T47D (cell line): ENCODE measurements around the gene IGFBPL1.
"Not testable (repeated sequence)": the region's sequence is repeated elsewhere in the genome, so short reads cannot be mapped to it uniquely, and the experiment has no call there.

Experiments used
- DNase-seq, 2 experiments: peaks; one replicate each; pipeline versions ENCODE4 v3.0.0 to v3.0.0-alpha.2; 2011 to 2012; ENCODE audit warnings: low read depth in 1 of 2, low spot score in 1 of 2
- JUND ChIP-seq: IDR thresholded peaks from 2 replicates; pipeline ENCODE4 v1.6.1; 2012; ENCODE audit warnings: low read depth
- in situ Hi-C: cut with HindIII; loops from 2 replicates; pipeline ENCODE4 v1.10.0; 2016; ENCODE audit warnings: low sequenced_read_pairs, low pct_unique_long_range_greater_than_20kb

IGFBPL1 gene

GRCh38 chr9:38406476-38407186, 17.6 kb downstream of the IGFBPL1 start:
- in situ Hi-C loops = no loop called here
- DNase-seq = no peak
- no peak for TF ChIP-seq JUND

DNA sequence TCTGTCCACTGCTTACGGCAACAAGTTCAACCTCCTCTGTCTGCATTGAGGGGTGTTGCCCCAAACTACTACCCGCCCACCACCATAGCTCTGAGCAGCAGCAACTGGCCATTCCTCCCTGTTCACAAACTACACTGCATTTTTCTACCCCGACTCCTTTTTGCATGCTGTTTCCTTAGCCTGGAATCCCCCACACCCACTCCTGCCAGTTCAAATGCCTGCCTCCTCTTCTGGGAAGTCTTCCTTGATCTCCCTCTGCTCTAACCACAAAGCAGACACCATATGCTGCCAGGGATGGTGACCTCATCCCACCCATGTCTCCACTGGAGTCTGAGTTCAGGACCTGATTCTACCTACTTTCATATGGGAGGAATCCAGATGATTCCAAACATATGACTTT, 18.5 kb downstream of the IGFBPL1 start:
- no peak for DNase-seq
- TF ChIP-seq JUND = no peak
- in situ Hi-C loops = no loop called here

GRCh38 chr9:38404314-38404713, 19.9 kb downstream of the IGFBPL1 start:
- no peak for TF ChIP-seq JUND
- no peak for DNase-seq
- in situ Hi-C loops = no loop called here

GRCh38 chr9:38401994-38402393, 22.3 kb downstream of the IGFBPL1 start:
- in situ Hi-C loops = no loop called here
- no peak for TF ChIP-seq JUND
- no peak for DNase-seq

- in situ Hi-C loops = not testable (repeated sequence)
Observed at GRCh38 chr9:38399191-38399590, 25.1 kb downstream of the IGFBPL1 start.

DNA sequence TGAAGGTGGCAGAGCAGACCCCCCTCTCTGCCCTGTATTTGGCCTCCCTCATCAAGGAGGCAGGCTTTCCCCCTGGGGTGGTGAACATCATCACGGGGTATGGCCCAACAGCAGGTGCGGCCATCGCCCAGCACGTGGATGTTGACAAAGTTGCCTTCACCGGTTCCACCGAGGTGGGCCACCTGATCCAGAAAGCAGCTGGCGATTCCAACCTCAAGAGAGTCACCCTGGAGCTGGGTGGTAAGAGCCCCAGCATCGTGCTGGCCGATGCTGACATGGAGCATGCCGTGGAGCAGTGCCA, 27.9 kb downstream of the IGFBPL1 start:
- in situ Hi-C loops = no loop called here
- TF ChIP-seq JUND = no peak
- no peak for DNase-seq

More at GRCh38 chr9:38399191-38399590, 25.1 kb downstream of the IGFBPL1 start:
- DNase-seq = not testable (repeated sequence)

DNA sequence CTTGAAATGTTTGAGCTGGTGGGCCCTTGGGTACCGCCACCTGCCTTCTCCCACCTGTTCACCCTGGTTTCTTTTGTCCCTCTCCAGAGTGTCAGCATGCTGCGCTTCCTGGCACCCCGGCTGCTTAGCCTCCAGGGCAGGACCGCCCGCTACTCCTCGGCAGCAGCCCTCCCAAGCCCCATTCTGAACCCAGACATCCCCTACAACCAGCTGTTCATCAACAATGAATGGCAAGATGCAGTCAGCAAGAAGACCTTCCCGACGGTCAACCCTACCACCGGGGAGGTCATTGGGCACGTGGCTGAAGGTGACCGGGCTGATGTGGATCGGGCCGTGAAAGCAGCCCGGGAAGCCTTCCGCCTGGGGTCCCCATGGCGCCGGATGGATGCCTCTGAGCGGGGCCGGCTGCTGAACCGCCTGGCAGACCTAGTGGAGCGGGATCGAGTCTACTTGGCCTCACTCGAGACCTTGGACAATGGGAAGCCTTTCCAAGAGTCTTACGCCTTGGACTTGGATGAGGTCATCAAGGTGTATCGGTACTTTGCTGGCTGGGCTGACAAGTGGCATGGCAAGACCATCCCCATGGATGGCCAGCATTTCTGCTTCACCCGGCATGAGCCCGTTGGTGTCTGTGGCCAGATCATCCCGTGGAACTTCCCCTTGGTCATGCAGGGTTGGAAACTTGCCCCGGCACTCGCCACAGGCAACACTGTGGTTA, 28.4 kb downstream of the IGFBPL1 start:
- no peak for DNase-seq
- in situ Hi-C loops = no loop called here
- TF ChIP-seq JUND = no peak

DNA sequence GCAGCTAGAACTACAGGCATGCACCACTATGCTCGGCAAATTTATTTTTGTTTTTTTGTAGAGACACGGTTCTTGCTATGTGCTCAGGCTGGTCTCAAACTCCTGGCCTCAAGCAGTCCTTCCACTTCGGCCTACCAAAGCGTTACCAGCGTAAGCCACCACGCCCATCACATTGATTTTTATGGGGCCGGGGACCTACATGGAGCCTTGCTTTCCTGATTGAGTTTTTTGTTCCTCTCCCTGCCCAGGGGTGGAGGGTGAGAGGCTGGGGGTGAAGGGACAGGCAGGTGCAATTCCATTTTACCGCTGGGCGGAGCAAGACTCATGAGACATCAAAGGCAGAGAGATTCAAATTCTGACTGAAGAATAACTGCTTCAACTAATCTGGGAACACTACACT, 29.8 kb downstream of the IGFBPL1 start:
- in situ Hi-C loops = no loop called here
- DNase-seq = no peak
- TF ChIP-seq JUND = no peak

- DNase-seq = no peak
- no peak for TF ChIP-seq JUND
- in situ Hi-C loops = no loop called here
Observed at GRCh38 chr9:38393128-38393796, 31.0 kb downstream of the IGFBPL1 start.

DNA sequence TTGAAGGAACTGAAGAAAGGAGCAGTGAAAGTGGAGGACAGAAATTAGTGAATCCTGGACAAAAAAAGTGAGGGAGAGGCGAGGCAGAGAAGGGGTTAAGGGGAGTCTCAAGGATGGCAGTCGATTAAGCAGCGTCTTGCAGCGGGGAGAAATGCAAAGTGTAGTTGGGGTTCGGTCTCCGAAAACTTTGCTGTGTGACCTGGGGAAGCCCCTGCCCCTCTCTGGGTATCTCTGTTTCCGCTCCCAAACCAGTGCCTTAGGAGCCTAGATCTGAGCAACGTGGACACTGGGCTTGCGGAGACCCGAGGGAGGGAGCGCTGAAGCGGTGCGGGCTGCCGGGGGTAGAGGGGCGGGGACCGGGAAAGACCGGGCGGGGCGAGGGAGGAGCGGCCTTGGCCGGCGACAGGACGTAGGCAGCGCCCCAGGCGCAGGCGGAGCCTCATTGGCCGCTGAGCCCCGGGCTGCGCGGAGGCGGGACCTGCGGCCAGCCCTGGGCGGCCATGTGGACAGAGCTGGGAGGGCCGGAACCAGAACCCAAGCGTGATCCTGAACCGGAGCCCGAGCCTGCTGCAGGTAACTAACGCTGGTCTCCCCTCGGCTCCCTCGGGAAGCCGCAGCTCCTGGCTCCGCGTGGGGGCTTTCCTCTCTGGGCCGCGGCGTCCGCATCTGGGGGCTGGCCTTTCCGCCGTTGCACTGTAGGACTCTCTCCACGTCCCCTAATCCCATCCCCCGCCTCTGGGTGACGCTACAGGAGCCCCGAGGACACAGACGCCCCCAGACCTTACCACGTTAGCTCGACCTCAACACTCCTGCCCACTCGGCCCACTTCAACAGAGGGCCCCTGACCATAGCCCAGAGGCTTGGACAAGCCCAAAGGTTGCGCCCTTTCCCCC, 31.8 kb downstream of the IGFBPL1 start, which contains the start of gene ALDH1B1:
Gene ALDH1B1 (plus strand): TSS at position 468 of the 893 bp plus-strand sequence. CDS start 3,047 bp downstream, outside the sequence.
- no peak for TF ChIP-seq JUND
- in situ Hi-C loops = no loop called here
- DNase-seq = peak; percentile 82 to 91

GRCh38 chr9:38391278-38392118, 32.8 kb downstream of the IGFBPL1 start:
- no peak for TF ChIP-seq JUND
- in situ Hi-C loops = no loop called here
- no peak for DNase-seq
